ENCODE results near the gene RBBP9.
"Not testable (repeated sequence)": the region's sequence is repeated elsewhere in the genome, so short reads cannot be mapped to it uniquely, and the experiment has no call there.

Gene RBBP9

DNA sequence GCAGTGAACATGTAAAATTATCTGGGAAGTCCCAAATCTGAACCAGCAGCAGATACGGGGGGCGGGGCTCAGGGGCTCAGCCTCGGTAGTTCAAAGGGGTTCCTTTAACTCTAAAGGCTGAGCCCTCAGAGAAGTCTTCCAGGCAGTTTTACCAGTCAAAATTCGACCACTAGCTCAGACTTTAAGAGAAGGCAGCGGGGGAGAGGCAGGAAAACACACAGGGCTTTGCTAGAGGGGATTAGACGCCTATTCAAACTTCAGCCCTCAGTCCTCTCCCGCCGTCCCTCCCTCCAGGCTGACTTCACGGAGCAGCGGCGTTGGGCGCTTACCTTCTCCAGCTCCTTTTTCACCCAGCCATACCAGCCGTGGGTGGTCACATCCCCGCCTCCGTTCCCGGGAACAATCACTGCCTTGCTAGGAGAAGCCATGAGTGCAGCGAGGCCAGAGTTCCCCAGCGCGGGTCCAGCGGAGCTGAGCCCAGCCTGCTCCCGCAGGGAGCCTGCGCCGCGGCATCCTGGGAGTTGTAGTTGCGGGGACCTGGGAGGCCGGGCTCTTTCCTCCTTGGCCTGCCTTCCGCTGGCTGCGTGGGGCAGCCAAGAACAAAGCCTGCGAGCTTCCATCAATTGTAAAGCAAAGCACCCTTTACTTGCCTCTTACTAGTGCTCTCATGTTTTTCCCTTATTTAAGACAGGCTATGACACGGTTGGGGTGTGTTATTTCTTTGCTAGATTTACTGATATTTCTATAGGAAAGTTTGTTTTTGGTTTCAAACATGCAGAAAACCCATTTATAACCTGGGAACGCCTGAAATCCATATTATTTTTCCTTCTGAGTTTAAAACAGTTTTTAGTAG, at the start of gene RBBP9:
RBBP9 (minus strand) TSS at position 486 of the 853 bp plus-strand sequence; CDS start at position 428, 58 bp downstream.
- DNase-seq = peak; percentile 93

DNA sequence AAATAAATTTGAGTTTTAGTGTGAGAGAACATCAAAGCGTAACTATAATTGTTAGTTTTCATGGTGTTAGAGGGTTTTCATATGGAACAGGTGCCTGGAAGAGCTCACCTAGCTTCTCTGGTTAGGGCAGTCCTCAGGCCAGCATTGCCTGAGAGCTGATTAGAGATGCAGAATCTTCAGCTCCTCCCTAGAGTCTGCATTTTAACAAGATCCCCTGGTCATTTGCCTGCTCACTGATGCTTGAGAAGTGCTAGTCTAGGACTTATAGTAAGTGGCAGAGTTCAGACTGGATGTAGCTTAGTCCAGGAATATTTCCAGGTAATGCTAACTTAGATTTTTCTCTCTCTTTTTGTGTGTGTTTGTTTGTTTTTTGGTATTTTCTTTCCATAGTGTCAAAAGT, 48.5 kb upstream of the RBBP9 start:
- no peak for DNase-seq

- DNase-seq = no peak
Measured at GRCh38 chr20:18543932-18544331, 46.9 kb upstream of the RBBP9 start.

GRCh38 chr20:18543216-18543615, 46.2 kb upstream of the RBBP9 start:
- no peak for DNase-seq

DNA sequence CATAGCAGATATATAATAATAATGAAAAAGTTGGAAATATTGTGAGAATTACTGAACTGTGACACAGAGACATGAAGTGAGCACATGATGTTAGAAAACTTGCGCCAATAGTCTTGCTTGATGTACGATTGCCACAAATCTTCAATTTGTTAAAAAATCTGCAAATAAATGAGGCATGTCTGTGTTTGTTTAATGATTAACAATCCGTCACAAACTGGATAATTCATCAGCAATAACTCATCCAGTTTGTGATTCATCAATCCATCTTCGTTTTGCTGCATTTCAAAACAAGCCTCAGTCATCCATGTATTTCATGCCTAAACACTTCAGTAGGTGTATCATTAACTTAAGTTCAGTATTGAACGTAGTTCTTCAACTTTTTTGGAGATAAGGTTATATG, 44.7 kb upstream of the RBBP9 start:
- no peak for DNase-seq

- no peak for DNase-seq
Measured at GRCh38 chr20:18537651-18538050, 40.6 kb upstream of the RBBP9 start.

DNA sequence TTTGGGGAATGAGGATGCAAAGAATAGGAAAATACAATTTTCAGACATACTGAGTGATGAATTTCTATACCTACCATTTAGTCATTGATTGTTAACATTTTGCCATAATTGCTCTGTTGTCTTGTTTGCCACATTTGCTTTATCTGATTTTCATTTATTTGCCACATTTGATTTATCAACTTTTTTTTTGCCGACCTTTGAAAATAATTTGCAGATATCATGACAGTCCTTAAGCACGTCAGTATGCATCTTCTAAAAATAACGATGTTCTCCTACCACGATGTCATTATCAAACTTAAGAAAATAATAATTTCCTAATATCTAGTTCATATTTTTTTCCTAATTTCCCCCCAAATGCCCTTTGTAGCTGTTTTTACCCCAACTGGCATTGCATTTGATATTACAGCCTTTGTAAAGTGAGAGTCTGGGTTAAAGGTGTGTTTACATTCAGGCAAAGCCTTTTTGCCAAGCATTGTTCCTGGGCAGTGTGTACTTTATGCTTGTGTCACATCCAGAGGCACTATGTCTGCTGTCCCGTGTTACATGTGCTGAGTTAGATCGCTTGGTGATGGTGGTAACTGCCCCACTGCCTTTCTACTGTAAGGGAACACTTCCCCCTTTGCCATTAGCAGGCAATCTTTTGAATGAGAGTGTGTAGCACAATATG, 37.1 kb upstream of the RBBP9 start:
- DNase-seq = no peak

- no peak for DNase-seq
Measured at GRCh38 chr20:18533491-18533890, 36.5 kb upstream of the RBBP9 start.

GRCh38 chr20:18532626-18533025, 35.6 kb upstream of the RBBP9 start:
- no peak for DNase-seq

DNA sequence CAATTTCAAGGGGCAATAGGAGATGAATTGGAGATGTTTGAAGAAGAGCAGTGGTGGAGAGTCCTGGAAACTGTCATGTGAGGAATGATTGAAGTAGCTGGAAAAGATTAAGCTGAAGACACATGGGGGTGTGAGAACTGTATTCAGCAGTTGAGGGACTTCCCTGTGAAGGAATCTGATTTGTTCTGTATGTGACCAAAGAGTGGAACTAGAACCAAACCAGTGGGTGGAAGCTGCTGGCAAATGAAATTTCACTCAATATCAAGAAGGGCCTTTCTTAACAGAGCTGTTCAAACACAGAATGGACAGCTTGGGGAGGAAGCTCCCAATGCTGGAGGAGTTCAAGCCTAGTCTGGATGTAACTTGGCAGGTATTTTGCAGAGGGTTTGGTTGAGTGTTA, 32.0 kb upstream of the RBBP9 start:
- DNase-seq = no peak

- no peak for DNase-seq
Measured at GRCh38 chr20:18527836-18528235, 30.8 kb upstream of the RBBP9 start.

DNA sequence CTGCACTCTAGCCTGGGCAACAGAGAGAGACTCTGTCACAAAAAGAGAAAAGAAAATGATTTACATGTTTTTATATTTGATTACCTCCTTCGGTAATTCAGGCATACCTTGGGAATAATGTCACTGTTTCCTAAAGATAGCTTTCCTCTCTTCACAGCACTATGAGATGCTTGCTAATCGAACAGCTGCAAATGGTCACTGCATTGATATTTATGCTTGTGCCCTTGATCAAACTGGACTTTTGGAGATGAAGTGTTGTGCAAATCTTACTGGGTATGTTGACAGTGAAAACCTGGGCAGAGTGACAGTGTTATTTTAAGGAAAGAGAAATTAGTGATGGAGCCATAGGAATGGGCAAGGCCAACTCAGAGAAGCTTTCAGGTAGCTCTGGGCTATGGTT, 30.3 kb upstream of the RBBP9 start:
- no peak for DNase-seq

DNA sequence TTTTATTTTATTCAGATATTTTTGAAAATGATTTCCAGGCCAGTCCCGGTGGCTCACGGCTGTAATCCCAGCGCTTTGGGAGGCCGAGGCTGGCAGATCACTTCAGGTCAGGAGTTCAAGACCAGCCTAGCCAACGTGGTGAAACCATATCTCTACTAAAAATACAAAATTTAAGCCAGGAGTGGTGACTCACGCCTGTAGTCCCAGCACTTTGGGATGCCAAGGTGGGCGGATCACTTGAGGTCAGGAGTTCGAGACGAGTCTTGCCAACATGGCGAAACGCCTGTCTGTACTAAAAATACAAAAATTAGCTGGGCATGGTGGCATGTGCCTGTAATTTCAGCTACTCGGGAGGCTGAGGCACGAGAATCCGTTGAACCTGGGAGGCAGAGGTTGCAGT, 29.7 kb upstream of the RBBP9 start:
- not testable (repeated sequence) for DNase-seq

DNA sequence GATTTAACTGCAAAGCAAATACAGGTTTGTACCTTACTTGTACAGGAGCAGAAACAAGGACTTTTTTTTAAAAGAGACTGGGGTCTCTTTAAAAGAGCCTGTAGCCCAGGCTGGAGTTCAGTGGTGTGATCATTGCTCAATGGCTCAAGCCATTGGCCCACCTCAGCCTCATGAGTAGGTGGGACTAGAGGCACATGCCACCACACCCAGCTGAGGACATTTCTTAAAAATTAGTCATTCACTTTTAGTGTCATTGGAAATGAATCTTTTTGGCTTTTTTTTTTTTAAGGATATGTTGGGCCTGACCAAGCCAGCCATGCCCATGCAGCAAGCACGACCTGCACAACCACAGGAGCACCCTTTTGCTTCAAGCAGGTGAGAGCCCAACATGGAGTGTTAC, 27.6 kb upstream of the RBBP9 start:
- DNase-seq = no peak

- DNase-seq = no peak
Measured at GRCh38 chr20:18523066-18523465, 26.0 kb upstream of the RBBP9 start.

DNA sequence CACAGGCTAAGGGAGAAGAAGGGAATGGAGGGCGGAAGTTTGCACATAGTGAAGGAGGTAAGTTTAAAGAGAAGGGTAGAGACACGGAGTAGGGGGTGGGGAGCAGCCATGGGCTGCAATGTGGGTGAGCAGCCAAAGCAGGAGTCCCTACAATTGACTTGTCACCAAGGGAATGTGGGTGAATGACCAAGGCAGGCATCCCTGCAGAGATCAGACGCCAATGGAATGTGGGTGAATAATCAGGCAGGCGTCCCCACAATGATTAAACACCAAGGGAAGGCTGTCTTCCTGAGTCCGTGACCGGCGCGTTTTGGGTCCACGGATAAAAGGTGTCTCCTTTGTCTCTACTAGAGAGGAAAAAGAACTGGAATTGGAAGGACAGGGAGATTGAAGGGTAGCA, 25.0 kb upstream of the RBBP9 start:
- DNase-seq = not testable (repeated sequence)

GRCh38 chr20:18515973-18516372, 18.9 kb upstream of the RBBP9 start:
- no peak for DNase-seq

GRCh38 chr20:18514127-18514526, 17.1 kb upstream of the RBBP9 start:
- DNase-seq = no peak

GRCh38 chr20:18513208-18513607, 16.2 kb upstream of the RBBP9 start:
- DNase-seq = peak; percentile 46

DNA sequence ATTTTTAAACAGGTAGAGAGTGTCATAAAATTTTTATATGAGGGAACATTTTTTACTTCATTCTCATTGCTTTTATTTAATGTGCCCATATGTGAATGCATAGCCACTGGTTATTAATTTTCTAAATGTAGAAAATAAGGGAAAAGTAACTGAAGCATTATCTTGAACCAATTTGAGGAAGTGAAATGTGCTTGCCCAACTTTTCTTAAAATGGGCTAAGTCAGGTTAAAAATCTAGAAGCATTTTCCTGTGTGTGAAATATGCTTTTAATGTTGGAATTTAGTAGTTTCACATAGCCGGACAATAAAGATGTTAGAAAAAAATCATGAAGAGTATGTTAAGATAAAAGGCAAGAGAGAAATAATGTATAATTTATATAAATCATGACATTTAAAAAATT, 14.5 kb upstream of the RBBP9 start:
- DNase-seq = peak; percentile 48

GRCh38 chr20:18507218-18508191, 10.5 kb upstream of the RBBP9 start, which contains the start of gene SEC23B:
Gene SEC23B, plus strand, starts transcription at chr20:18507940. Its CDS starts 2,896 bp downstream, at chr20:18510836.
- peak; percentile 99 for DNase-seq

GRCh38 chr20:18506744-18507143, 9.7 kb upstream of the RBBP9 start:
- no peak for DNase-seq

DNA sequence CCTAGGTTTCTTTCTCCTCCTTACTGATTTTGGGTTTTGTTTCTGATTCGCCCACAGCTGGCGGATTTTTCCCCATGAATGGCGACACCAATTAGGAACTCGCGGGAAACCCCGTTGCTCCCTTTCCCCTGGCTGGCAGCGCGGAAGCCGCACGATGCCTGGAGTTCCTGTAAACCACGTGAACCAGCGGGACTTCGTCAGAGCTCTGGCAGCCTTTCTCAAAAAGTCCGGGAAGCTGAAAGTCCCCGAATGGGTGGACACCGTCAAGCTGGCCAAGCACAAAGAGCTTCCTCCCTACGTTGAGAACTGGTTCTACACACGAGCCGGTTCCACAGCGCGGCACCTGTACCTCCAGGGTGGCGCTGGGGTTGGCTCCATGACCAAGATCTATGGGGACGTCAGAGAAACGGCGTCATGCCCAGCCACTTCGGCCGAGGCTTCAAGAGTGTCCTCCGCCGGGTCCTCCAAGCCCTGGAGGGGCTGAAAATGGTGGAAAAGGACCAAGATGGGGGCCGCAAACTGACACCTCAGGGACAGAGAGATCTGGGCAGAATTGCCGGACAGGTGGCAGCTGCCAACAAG, 7.5 kb upstream of the RBBP9 start:
- no peak for DNase-seq

Data from hematopoietic multipotent progenitor cell treated with erythropoietin and hydrocortisone succinate and interleukin-3 and kit ligand, for 4 days (in vitro differentiated cells).